ENCODE measurements around the gene GSTT4. TPM values are rescaled to one million over a fixed set of nuclear protein-coding genes. Genes with fewer than 3 reads are reported as not detected.

Gene GSTT4
- total and polyA plus RNA-seq, 2 of the 13 experiments (the other 11 are each of a cell fraction or from before 2014, with no cell fraction given) = 0.59 to 0.62 TPM

DNA sequence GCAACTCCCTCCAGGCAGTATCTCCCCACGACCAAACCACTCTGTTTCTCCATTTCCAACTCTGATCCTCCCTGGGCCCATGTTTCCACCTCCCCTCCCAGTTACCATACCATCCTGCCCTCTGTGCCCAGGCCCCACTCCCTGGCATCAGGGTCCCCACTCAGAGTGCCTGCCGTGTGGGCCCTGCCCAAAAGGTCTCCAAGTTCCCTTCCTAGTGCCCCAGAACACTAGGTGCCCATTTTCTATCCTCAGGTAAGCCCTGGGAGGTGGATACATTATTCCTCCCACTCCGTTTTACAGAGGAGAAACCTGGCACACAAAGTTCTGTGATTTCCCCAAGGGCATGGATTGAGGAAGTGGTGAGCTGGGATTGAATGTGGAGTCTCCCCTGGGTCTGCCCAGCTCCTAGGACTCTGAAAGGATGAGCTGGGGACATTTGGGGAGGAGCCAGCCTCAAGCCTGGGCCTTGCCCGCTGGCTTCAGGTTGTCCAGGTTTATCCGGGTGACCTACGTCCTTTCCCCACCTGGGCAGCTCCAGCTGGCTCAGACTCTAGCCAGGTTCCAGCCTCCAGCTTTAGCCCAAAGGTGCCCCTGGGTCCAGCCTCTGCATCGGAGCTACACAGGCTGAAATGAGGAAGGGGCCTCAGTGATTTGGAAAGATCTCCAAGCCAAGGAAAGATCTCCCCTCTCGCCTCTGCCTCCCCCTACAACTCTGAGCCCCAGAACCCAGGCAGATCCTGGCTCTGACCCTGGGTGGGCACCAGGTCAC lies 2.2 kb upstream of the GSTT4 start:
- in situ Hi-C loops (cut with HindIII; ENCODE audit: extremely low pct_ligation_motif_present, low pct_unique_long_range_greater_than_20kb) (loop anchor here (5.0 kb wide), 1 partner anchor 70 kb away; no protein-coding TSS in a partner anchor), intact Hi-C loops (cut with micrococcal nuclease; ENCODE audit: unreplicated experiment) (no loop called here)
- Histone ChIP-seq H3K36me3 (replicated peaks in 1 of 2; ENCODE audit: control insufficient read depth in 1 of 2, insufficient read depth in 2 of 2, low read length in 2 of 2) (no peaks in the 10 kb centered on the region), H3K4me3 (replicated peaks in 1 of 3; ENCODE audit: insufficient read depth in 1 of 3, low read depth in 2 of 3, low read length in 3 of 3) (peak overlapping the region in 1 of 3 experiments; percentile 95; a peak in 1 of 6 replicates), H3K79me2 (ENCODE audit: insufficient read depth, low read length) (peaks cover 11% of the 10 kb centered on the region), H2AFZ (ENCODE audit: low read length) (no peak overlapping the region), H3K4me2 (ENCODE audit: low read depth, low read length) (peak overlapping the region; percentile 86), H3K27ac (ENCODE audit: extremely low read length, insufficient read depth, low read length) (peak overlapping the region; percentile 87), H3K4me1 (ENCODE audit: insufficient read depth, low read length) (peaks cover 76% of the 10 kb centered on the region), H3K27me3 (ENCODE audit: control insufficient read depth in 1 of 2, insufficient read depth in 2 of 2, low read length in 2 of 2) (no peaks in the 10 kb centered on the region; a peak in 1 of 5 replicates), H4K20me1 (ENCODE audit: insufficient read depth, low read length) (no peaks in the 10 kb centered on the region), H3K9ac (ENCODE audit: insufficient read depth, low read depth, low read length) (peak overlapping the region; percentile 73), H3K9me3 (ENCODE audit: low read length) (no peaks in the 10 kb centered on the region)
- ChIA-PET CTCF (ENCODE audit: low intra/inter-chr PET ratio, low total read pairs) (no interaction called here), POLR2A (no interaction called here)
- FAIRE-seq (no peak), DNase-seq (ENCODE audit: low spot score) (no peak), ATAC-seq (no peak)
- 60% methylated on average over 7 of the region's 8 CpGs for WGBS (ENCODE audit: low lambda C conversion rate)
- BruUV-seq (replicated peaks) = no TSS peak
- peak; percentile 55 for TF ChIP-seq AGO2 (optimal IDR thresholded peaks at IDR 0.05; ENCODE audit: low read depth, low read length)
- no peak for TF ChIP-seq YEATS2 (CRISPR knock-in tag; IDR thresholded peaks at IDR 0.05; ENCODE audit: borderline replicate concordance)
- TF ChIP-seq ATF7 (IDR thresholded peaks at IDR 0.05) = no peak
- TF ChIP-seq ATF7 (CRISPR knock-in tag; IDR thresholded peaks at IDR 0.05) = 0 out of 2 replicates have a peak, but pooled peaks have one; percentile 1
- TF ChIP-seq ZNF615 (CRISPR knock-in tag; IDR thresholded peaks at IDR 0.05; ENCODE audit: borderline replicate concordance) = 0 out of 2 replicates have a peak, but pooled peaks have one; percentile 44
- 0 out of 2 replicates have a peak, but pooled peaks have one; percentile 24 for TF ChIP-seq NFIB (CRISPR knock-in tag; IDR thresholded peaks at IDR 0.05; ENCODE audit: borderline replicate concordance)
- TF ChIP-seq HNRNPL (IDR thresholded peaks at IDR 0.05; ENCODE audit: low read depth, low read length) = 0 out of 2 replicates have a peak, but pooled peaks have one; percentile 7
- peak; percentile 29; the same call in 1 of the 2 replicates for TF ChIP-seq ZNF609 (CRISPR knock-in tag; IDR thresholded peaks at IDR 0.05; ENCODE audit: borderline replicate concordance)
- TF ChIP-seq JUNB (CRISPR knock-in tag; IDR thresholded peaks at IDR 0.05; ENCODE audit: borderline replicate concordance) = 0 out of 2 replicates have a peak, but pooled peaks have one; percentile 28
- no peak for TF ChIP-seq SETDB1 (CRISPR knock-in tag; IDR thresholded peaks at IDR 0.05; ENCODE audit: borderline replicate concordance)
- TF ChIP-seq ZNF263 (CRISPR knock-in tag; IDR thresholded peaks at IDR 0.05) = 0 out of 2 replicates have a peak, but pooled peaks have one; percentile 27
- TF ChIP-seq ZNF224 (CRISPR knock-in tag; IDR thresholded peaks at IDR 0.05) = 0 out of 2 replicates have a peak, but pooled peaks have one; percentile 40
- 0 out of 2 replicates have a peak, but pooled peaks have one; percentile 61 for TF ChIP-seq SRY (CRISPR knock-in tag; IDR thresholded peaks at IDR 0.05)
- TF ChIP-seq, protein P1, sequence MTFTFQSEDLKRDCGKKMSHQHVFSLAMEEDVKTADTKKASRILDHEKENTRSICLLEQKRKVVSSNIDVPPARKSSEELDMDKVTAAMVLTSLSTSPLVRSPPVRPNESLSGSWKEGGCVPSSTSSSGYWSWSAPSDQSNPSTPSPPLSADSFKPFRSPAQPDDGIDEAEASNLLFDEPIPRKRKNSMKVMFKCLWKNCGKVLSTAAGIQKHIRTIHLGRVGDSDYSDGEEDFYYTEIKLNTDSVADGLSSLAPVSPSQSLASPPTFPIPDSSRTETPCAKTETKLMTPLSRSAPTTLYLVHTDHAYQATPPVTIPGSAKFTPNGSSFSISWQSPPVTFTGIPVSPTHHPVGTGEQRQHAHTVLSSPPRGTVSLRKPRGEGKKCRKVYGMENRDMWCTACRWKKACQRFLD (CRISPR knock-in tag; IDR thresholded peaks at IDR 0.05; ENCODE audit: borderline replicate concordance) = no peak
- TF ChIP-seq ZNF329 (CRISPR knock-in tag; IDR thresholded peaks at IDR 0.05; ENCODE audit: low read depth) = 0 out of 2 replicates have a peak, but pooled peaks have one; percentile 12
- TF ChIP-seq RCOR2 (CRISPR knock-in tag; IDR thresholded peaks at IDR 0.05) = no peak

All from HepG2 (cell line).